ENCODE results near the gene USP53.

GRCh38 chr4:119227690-119228089, 15.2 kb downstream of the USP53 start:
- TF ChIP-seq CTCF (IDR thresholded peaks at IDR 0.05) (no peak), POLR2AphosphoS5 (IDR thresholded peaks at IDR 0.05) (no peak)

All from gastroesophageal sphincter (tissue), 3 donors.